Measurements from ENCODE around the gene TPRA1.

Gene TPRA1

GRCh38 chr3:127573401-127573800, 17.1 kb downstream of the TPRA1 start:
- DNase-seq (ENCODE audit: low read depth, low spot score), result no peak

GRCh38 chr3:127572735-127573134, 17.8 kb downstream of the TPRA1 start:
- no peak for DNase-seq (ENCODE audit: low read depth, low spot score)
- H3K4me3 ChIP-seq (ENCODE audit: low read length), result no peak overlapping the region

More at GRCh38 chr3:127573401-127573800, 17.1 kb downstream of the TPRA1 start:
- no peak overlapping the region for H3K4me3 ChIP-seq (ENCODE audit: low read length)

GRCh38 chr3:127572186-127572585, 18.3 kb downstream of the TPRA1 start:
- no peak overlapping the region for H3K4me3 ChIP-seq (ENCODE audit: low read length)
- no peak for DNase-seq (ENCODE audit: low read depth, low spot score)

GRCh38 chr3:127570520-127570919, 20.0 kb downstream of the TPRA1 start:
- DNase-seq (ENCODE audit: low read depth, low spot score), result no peak
- H3K4me3 ChIP-seq (ENCODE audit: low read length), result no peak overlapping the region

GRCh38 chr3:127569160-127569559, 21.4 kb downstream of the TPRA1 start:
- DNase-seq (ENCODE audit: low read depth, low spot score), result no peak
- no peak overlapping the region for H3K4me3 ChIP-seq (ENCODE audit: low read length)

- no peak for DNase-seq (ENCODE audit: low read depth, low spot score)
- no peak overlapping the region for H3K4me3 ChIP-seq (ENCODE audit: low read length)
Observed at GRCh38 chr3:127568586-127568985, 21.9 kb downstream of the TPRA1 start.

GRCh38 chr3:127566833-127567232, 23.7 kb downstream of the TPRA1 start:
- DNase-seq (ENCODE audit: low read depth, low spot score), result no peak
- no peak overlapping the region for H3K4me3 ChIP-seq (ENCODE audit: low read length)

GRCh38 chr3:127565711-127566110, 24.8 kb downstream of the TPRA1 start:
- H3K4me3 ChIP-seq (ENCODE audit: low read length), result no peak overlapping the region
- DNase-seq (ENCODE audit: low read depth, low spot score), result no peak

GRCh38 chr3:127560051-127560787, 30.3 kb downstream of the TPRA1 start:
- DNase-seq (ENCODE audit: low read depth, low spot score), result peak; percentile 54
- H3K4me3 ChIP-seq (ENCODE audit: low read length), result no peak overlapping the region

GRCh38 chr3:127556565-127556964, 34.0 kb downstream of the TPRA1 start:
- DNase-seq (ENCODE audit: low read depth, low spot score), result no peak
- H3K4me3 ChIP-seq (ENCODE audit: low read length), result no peak overlapping the region

- no peak for DNase-seq (ENCODE audit: low read depth, low spot score)
- no peak overlapping the region for H3K4me3 ChIP-seq (ENCODE audit: low read length)
Observed at GRCh38 chr3:127555108-127555507, 35.4 kb downstream of the TPRA1 start.

- no peak overlapping the region for H3K4me3 ChIP-seq (ENCODE audit: low read length)
- no peak for DNase-seq (ENCODE audit: low read depth, low spot score)
Observed at GRCh38 chr3:127552038-127552437, 38.5 kb downstream of the TPRA1 start.

GRCh38 chr3:127551178-127551577, 39.4 kb downstream of the TPRA1 start:
- H3K4me3 ChIP-seq (ENCODE audit: low read length), result no peak overlapping the region
- no peak for DNase-seq (ENCODE audit: low read depth, low spot score)

GRCh38 chr3:127550468-127551157, 39.9 kb downstream of the TPRA1 start:
- H3K4me3 ChIP-seq (ENCODE audit: low read length), result no peak overlapping the region
- DNase-seq (ENCODE audit: low read depth, low spot score), result no peak

GRCh38 chr3:127549826-127550467, 40.6 kb downstream of the TPRA1 start:
- H3K4me3 ChIP-seq (ENCODE audit: low read length), result no peak overlapping the region
- no peak for DNase-seq (ENCODE audit: low read depth, low spot score)

GRCh38 chr3:127547761-127548605, 42.5 kb downstream of the TPRA1 start:
- DNase-seq (ENCODE audit: low read depth, low spot score), result peak; percentile 44
- peak overlapping the region; percentile 50 for H3K4me3 ChIP-seq (ENCODE audit: low read length)

GRCh38 chr3:127546970-127547733, 43.4 kb downstream of the TPRA1 start:
- DNase-seq (ENCODE audit: low read depth, low spot score), result no peak
- H3K4me3 ChIP-seq (ENCODE audit: low read length), result peak overlapping the region; percentile 21

- H3K4me3 ChIP-seq (ENCODE audit: low read length), result no peak overlapping the region
- DNase-seq (ENCODE audit: low read depth, low spot score), result no peak
Observed at GRCh38 chr3:127546554-127546953, 44.0 kb downstream of the TPRA1 start.

Data from Jurkat, Clone E6-1 (cell line).